Esophagus muscularis mucosa (tissue), 4 donors: ENCODE results near the gene TPO. TPM values are rescaled to one million over a fixed set of nuclear protein-coding genes. Genes with fewer than 3 reads are reported as not detected.

ENCODE experiments used
- DNase-seq: peaks from one replicate; pipeline ENCODE4 v3.0.0-alpha.2; 2017; ENCODE audit errors: extremely low spot score
- H3K27ac ChIP-seq, 4 donors: fragments of 200-600 bp; sonication (generic); replicated peaks in 1 of 4; 1 replicate in 3 of 4; 2 replicates in 1 of 4; pipeline ENCODE4 v1.5.1; 2016 to 2019; ENCODE audit warnings: mild to moderate bottlenecking in 1 of 4
- H3K27me3 ChIP-seq, 4 donors: fragments of 200-600 bp; sonication (generic); one replicate each; pipeline versions ENCODE4 v1.5.1 to v1.6.0; 2016 to 2019
- H3K36me3 ChIP-seq, 4 donors: fragments of 200-600 bp; sonication (generic); one replicate each; pipeline ENCODE4 v1.5.1; 2016 to 2019
- H3K4me1 ChIP-seq, 4 donors: fragments of 200-600 bp; sonication (generic); one replicate each; pipeline ENCODE4 v1.5.1; 2016 to 2019
- H3K4me3 ChIP-seq, 4 donors: fragments of 200-600 bp; sonication (generic); 1 replicate in 2 of 4; 2 replicates in 2 of 4; pipeline ENCODE4 v1.5.1; 2016 to 2019; ENCODE audit warnings: mild to moderate bottlenecking in 4 of 4, moderate library complexity in 1 of 4
- H3K9me3 ChIP-seq, 4 donors: fragments of 200-600 bp; sonication (generic); 1 replicate in 3 of 4; 2 replicates in 1 of 4; pipeline ENCODE4 v1.5.1; 2016 to 2019
- EP300 ChIP-seq: sonication (generic); formaldehyde crosslinking; IDR thresholded peaks from one replicate; pipeline ENCODE4 v1.6.1; 2017; ENCODE audit warnings: antibody characterized with exemption
- POLR2A ChIP-seq: fragments of 450-650 bp; IDR thresholded peaks from one replicate; pipeline ENCODE4 v1.6.1; 2017; ENCODE audit warnings: antibody characterized with exemption, moderate library complexity, mild to moderate bottlenecking, low read depth
- POLR2AphosphoS5 ChIP-seq, 2 donors: sonication (generic); formaldehyde crosslinking; IDR thresholded peaks; one replicate each; pipeline ENCODE4 v1.6.1; 2017; ENCODE audit warnings: antibody characterized with exemption in 2 of 2
- WGBS: methylation state at CpG from one replicate; pipeline ENCODE4 v1.1.5; 2018; 5-methylcytosine and 5-hydroxymethylcytosine counted together
- intact Hi-C: fragments of 100-400 bp; cut with DNase I; formaldehyde crosslinking; loops from one replicate; pipeline ENCODE4 v1.15.1; 2023
- total RNA-seq, 4 donors: library from RNA; depleted of rRNA; stranded (reverse); fragments of >200 nt; gene quantifications; one replicate each; pipeline versions ENCODE4 v1.1.0 to v1.2.1, GENCODE V29; 2016
- TF ChIP-seq, protein P1 (sequence below), 3 experiments: fragments of 200-600 bp in 2 of 3; fragments of 450-650 bp in 1 of 3; sonication (generic) in 2 of 3; IDR thresholded peaks; one replicate each; pipeline ENCODE4 v1.5.1; 2017 to 2019; ENCODE audit warnings: antibody characterized with exemption in 3 of 3, mild to moderate bottlenecking in 2 of 3, moderate library complexity in 1 of 3

TPO gene
- total RNA-seq, 4 donors from 2014 or later, result 7.1 to 18.4 (median 10.4) TPM

DNA sequence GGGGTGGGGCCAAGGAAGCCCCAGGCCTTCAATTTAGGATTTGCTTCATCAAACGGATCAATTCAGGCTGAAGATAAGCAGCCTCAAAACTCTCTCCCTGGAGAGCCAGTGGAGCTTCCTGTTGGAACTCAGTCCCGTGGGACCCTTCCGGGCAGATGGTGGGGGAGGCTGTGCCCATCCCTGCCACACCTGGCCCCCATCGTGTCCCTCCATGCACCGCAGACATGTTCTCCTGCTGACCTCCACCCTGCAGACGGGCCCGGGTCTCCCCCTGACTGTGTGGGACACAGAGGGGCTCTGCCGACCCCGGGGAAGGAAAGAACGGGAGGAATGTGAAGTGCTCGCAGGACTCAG lies 144.2 kb downstream of the TPO start:
- WGBS, result 98% methylated on average over 10 of the region's 11 CpGs
- intact Hi-C loops, result no loop called here
- H3K4me1 ChIP-seq, result peaks cover 0 to 11% (median 9%) of the 10 kb centered on the region in 4 donors
- H3K27ac ChIP-seq, result no peak overlapping the region
- DNase-seq, result no peak
- H3K36me3 ChIP-seq, result no peaks in the 10 kb centered on the region
- TF ChIP-seq, protein P1, sequence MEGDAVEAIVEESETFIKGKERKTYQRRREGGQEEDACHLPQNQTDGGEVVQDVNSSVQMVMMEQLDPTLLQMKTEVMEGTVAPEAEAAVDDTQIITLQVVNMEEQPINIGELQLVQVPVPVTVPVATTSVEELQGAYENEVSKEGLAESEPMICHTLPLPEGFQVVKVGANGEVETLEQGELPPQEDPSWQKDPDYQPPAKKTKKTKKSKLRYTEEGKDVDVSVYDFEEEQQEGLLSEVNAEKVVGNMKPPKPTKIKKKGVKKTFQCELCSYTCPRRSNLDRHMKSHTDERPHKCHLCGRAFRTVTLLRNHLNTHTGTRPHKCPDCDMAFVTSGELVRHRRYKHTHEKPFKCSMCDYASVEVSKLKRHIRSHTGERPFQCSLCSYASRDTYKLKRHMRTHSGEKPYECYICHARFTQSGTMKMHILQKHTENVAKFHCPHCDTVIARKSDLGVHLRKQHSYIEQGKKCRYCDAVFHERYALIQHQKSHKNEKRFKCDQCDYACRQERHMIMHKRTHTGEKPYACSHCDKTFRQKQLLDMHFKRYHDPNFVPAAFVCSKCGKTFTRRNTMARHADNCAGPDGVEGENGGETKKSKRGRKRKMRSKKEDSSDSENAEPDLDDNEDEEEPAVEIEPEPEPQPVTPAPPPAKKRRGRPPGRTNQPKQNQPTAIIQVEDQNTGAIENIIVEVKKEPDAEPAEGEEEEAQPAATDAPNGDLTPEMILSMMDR (IDR thresholded peaks at IDR 0.05), result no peak
- TF ChIP-seq POLR2A, result no peak
- TF ChIP-seq POLR2AphosphoS5 (IDR thresholded peaks at IDR 0.05), result no peak
- TF ChIP-seq EP300, result no peak
- H3K9me3 ChIP-seq, result no peaks in the 10 kb centered on the region
- no peaks in the 10 kb centered on the region for H3K27me3 ChIP-seq
- no peak overlapping the region for H3K4me3 ChIP-seq

DNA sequence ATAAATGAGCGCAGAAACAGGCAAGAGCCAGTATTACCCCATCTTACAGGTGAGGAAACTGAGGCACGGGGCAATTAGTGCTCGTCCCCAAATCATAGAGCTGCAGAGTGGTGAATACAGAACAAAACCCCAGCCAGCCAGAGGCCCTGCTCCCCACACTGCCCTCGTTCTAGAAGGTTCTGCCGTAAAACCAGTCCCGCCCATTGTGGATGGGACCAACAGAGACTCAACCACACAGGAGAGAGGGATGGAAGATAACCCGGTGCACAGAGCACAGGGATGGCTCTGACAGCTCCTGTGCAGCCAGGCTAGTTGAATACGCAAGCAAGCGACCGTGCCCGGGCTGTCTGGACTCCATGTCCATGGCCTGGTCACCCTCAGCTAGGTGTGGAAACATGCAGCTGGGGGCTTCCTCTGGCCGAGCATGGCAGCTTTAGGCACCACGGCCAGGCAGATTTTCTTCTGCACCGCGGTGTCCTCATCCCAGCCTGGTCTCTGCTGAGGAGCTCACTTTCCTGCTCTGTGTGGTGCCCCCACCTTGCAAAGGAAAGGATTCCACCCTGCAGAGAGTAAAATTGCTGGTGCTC lies 146.4 kb downstream of the TPO start:
- H3K27ac ChIP-seq, result no peak overlapping the region
- no peak for DNase-seq
- peaks cover 0 to 4% (median 0%) of the 10 kb centered on the region in 4 donors for H3K27me3 ChIP-seq
- H3K4me1 ChIP-seq, result peaks cover 0 to 12% (median 6%) of the 10 kb centered on the region in 4 donors
- H3K36me3 ChIP-seq, result no peaks in the 10 kb centered on the region
- TF ChIP-seq EP300 (no peak), POLR2AphosphoS5 (IDR thresholded peaks at IDR 0.05) (no peak), POLR2A (no peak)
- TF ChIP-seq, protein P1 (IDR thresholded peaks at IDR 0.05), result no peak
- intact Hi-C loops, result no loop called here
- H3K9me3 ChIP-seq, result no peaks in the 10 kb centered on the region
- H3K4me3 ChIP-seq, result no peak overlapping the region
- 88% methylated on average over 7 of the region's 15 CpGs for WGBS

DNA sequence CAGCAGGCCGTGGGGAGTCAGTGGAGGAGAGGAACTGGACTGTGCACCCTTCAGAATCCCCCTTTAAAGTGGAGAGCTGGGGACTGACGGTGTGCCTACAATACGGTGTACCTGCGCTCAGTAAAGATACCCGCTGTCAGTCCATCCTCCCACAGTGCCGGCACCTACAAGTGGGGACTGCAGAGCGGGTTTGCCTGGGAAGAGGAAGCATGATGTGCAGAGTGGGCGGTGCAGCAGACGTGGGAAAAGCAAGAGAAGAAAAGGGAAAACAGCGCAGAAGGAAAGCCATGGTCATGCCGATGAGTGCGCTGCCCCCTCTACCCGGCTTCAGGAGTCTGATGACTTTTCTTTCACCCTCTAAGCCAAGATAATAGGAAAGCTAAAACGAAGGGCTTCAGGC lies 148.0 kb downstream of the TPO start:
- TF ChIP-seq EP300 (no peak), POLR2AphosphoS5 (IDR thresholded peaks at IDR 0.05) (no peak), POLR2A (no peak)
- TF ChIP-seq, protein P1 (IDR thresholded peaks at IDR 0.05), result no peak
- DNase-seq, result no peak
- intact Hi-C loops, result no loop called here
- Histone ChIP-seq H3K27me3 (peaks cover 0 to 4% (median 0%) of the 10 kb centered on the region in 4 donors), H3K9me3 (no peaks in the 10 kb centered on the region), H3K4me1 (peaks cover 0 to 12% (median 6%) of the 10 kb centered on the region in 4 donors), H3K27ac (no peak overlapping the region), H3K4me3 (no peak overlapping the region), H3K36me3 (no peaks in the 10 kb centered on the region)
- WGBS, result 89% methylated on average over 14 of the region's 14 CpGs

DNA sequence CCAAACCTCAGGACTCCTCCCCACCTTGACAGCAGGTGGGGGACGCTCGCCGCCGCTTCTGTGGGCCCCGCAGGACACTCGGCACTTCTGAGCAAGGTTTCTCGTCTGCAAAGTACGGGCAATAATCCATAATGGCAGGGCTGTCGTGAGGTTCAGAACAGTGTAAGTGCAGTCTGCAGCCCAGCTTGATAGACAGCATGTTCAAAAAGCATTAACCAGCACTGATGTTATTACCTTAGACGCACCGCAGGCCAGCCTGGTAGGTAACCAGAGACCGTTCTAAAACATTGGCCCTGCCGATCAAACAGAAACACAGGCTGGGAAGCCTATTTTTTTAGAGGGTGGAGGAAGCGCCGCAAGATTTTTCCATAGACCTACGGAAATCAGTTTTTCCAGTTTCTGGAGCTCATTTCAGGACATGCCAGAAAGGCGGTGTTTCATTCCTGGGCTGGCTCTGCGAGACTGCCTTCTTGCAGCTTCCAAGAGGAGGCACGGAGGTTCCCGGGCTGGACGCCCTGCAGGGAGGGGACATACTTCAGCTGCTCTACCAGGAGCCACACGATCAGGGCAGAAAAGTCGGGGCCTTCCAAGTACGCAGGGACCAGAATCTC lies 148.7 kb downstream of the TPO start:
- Histone ChIP-seq H3K9me3 (no peaks in the 10 kb centered on the region), H3K27ac (no peak overlapping the region), H3K36me3 (no peaks in the 10 kb centered on the region), H3K27me3 (peaks cover 0 to 4% (median 0%) of the 10 kb centered on the region in 4 donors), H3K4me1 (peaks cover 0 to 12% (median 6%) of the 10 kb centered on the region in 4 donors), H3K4me3 (no peak overlapping the region)
- 88% methylated on average over 17 of the region's 24 CpGs for WGBS
- no peak for TF ChIP-seq POLR2AphosphoS5 (IDR thresholded peaks at IDR 0.05)
- no peak for TF ChIP-seq POLR2A
- TF ChIP-seq, protein P1 (IDR thresholded peaks at IDR 0.05), result no peak
- TF ChIP-seq EP300, result no peak
- intact Hi-C loops, result no loop called here
- no peak for DNase-seq
